Activated T-helper 9 cell treated with anti-CD3 and anti-CD28 coated beads, Interleukin-2, amount 50 U/mL, for 16 hours (primary cell): ENCODE data around the gene PUDP.

Experiments used
- DNase-seq: peaks from one replicate; pipeline ENCODE4 v3.0.0-alpha.2; 2020; ENCODE audit warnings: low read depth

PUDP gene

DNA sequence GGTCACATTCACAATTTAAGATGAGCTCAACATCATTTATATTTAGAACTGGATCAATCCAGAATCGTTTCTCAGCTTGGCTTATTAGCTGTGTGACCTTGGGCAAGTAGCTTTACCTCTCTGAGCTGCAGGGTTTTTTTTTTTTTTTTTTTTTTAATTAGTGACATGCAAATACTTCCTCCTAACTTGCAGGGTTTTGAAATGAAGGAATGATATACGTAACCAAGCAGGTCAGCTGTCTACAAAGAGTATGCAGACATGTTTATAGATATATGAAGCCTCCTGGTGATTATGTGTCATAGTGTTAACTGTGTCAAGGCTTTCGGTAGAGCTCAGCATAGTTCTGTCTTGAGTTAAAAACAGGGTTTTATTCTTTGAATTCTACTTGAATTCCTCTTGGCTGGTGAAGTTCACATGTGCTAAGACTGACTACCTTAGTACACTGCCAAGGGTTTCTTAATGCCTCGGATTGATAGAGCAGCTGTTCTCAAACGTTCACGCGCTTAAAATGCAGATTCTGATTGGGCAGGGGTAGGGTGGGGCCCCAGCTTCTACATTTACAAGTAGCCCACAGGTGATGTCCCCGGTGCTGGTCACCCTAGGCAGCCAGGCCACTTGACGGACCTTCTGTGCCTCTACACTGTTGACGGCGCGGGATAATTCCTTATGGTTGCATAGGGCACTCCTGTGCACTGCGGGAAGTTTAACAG is 1.1 kb downstream of the PUDP start:
- DNase-seq = no peak

DNA sequence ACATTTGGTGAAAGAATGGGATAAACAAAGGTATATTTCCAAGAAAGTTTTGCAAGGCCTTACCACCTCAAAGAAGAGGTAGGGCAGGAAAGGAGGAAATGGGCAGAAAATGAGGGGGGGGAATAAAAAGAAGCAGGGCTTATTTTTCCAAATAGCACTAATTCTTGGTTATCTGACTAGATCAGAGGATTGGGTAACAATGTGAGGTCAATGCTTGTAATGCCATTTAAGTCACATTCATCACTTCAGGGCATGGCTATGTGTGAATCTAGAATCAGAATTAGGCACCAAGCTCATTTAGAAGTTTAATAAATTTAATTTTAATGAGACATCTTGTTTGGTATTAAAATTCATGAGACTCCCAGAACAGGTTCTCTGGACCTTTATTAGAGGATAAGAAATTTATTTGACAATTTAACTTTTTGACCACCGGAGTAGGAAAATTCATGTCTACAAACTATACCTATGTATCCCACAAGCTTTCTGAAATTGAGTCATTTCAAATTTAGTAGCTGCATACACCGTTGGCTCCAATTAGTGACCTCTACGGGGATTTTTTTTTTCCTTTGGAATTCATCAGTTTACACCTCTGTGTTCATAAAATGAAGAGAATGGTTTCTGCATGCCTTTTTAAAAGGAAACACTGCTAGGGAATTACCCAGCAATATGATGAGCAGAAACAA is 1.8 kb downstream of the PUDP start:
- DNase-seq = no peak

DNA sequence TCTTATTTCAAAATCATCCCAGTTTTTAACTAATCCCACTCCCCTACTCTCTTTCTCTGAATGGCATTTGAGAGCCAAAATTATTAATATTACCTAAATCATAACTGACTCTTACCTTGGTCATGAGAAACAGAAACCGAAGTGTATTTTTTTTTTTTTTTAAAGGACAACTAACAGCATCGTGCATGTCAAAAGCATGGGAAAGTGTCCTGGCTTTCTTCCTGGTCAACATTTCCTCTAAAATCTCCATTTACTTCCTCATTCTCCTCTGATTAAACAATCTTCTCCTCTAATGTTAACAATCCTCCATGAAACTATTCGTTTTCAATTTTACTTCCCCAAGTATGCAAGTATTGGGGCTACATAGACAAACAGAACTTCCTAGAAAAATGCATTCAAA is 2.5 kb downstream of the PUDP start:
- no peak for DNase-seq

DNA sequence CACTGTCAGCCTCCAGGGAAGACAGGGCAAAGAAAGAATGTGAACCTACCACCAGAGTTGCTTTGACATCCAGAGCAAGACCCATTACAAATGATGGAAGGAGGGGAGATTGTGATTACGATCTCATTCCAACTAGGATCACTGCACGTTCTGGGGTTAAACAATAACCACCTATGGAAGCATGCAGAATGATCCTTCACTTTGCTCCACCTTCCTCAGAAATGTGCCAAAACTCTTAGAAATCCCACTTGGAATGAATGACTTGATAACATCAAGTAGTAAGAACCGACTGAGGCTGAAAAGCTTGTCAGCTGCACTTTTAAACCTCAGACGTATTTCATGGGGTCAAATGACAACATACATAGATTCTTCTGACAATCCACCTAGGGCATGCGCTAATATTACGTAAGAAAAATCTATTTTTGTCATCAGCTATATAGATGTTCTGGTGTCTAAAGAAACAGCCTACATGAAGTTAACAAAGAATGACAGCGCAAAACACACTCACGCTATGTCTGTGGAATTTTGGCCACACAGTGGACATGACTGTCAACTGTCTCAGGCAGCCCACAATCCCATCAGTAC is 3.9 kb downstream of the PUDP start:
- no peak for DNase-seq

DNA sequence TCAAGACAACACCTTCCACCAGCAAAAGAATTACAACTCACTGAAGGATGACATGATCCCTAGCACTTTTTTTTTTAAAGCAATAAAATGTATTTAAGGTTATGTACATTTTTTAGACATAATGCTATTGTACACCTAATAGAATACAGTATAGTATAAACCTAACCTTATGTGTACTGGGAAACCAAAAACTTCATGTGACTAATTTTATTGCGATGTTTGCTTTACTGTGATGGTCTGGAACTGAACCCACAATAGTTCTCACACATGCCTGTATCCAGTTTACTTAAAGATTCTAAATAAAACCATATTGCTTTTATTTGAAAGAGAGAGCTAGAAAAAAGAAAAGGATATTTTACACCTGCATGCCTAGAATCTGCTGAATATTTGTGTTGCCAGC is 4.9 kb downstream of the PUDP start:
- no peak for DNase-seq

DNA sequence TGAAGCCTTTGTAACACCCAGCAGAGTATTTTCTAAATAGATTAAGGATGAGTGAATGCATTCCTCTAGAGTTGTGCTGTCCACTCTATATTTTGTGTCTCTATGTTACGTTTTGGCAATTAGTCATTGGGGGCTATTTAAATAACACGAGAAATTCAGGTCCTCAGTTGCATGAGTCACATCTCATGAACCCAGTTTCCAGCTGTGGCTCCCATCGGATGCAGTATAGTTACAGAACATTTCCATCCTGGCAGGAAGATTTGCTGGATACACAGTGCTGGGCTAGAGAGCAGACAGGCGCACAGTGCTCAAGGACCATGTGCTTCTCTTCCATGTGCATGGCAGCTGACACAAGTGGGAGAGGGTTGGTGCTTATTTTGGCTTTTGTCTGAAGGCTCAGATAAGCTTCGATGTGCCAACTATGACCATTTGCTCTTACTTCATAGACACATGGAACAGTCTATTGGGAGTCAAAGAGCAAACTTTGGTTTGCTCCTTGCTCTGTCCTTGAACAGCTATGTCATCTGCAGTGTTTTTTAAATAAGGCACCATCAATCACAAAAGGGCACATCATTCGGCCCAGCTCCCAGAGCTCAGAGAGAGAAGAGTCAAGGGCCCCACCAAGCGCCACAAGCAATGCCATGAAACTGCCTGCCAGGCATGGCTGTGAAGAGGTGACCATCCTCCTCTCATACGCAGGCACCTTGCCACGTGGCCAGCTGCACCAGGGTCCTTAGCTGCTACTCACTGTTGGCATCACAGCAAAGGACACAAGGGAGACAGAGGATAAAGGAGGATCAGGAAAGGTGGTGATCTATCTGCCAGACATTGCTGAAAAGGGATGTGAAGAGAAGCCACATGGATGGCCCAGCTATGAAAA is 8.5 kb downstream of the PUDP start:
- no peak for DNase-seq

DNA sequence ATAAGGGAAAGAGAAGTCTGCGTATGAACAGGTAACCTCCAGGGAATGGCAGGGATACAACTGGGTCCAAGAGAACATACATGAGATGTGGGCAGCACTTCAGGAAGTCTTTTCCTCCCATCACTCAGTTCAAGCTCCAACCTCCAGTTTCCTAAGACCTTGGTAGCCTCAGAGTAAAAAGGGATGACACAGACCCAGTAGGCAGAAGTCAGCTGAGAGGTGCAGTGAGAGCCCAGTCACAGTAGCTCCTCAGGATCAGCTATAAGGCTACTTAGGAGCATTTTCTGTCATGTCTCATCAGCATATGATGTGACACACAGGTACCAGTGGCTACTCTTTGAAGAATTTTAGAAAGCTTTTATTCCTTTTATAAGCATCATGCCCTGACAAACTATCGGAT is 13.0 kb downstream of the PUDP start:
- DNase-seq = no peak

DNA sequence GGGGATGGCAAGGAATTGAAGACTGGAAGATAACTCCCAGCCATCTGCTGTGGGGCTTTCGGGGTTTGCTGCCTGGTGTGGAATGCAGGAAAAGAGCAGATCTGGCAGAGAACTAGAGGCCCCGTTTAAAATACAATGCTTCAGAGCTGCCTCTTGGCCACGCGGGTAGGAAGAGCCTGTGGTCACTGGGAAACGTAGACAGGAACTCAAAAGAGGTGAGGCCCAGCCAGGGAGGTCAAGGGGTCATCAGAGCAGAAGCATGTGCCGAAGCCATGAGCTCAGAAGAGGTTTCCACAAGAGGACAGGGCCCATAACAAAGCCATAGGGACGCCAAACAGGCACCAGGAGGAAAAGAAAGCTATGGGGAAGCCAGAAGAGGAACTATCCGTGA is 14.9 kb downstream of the PUDP start:
- DNase-seq = no peak

DNA sequence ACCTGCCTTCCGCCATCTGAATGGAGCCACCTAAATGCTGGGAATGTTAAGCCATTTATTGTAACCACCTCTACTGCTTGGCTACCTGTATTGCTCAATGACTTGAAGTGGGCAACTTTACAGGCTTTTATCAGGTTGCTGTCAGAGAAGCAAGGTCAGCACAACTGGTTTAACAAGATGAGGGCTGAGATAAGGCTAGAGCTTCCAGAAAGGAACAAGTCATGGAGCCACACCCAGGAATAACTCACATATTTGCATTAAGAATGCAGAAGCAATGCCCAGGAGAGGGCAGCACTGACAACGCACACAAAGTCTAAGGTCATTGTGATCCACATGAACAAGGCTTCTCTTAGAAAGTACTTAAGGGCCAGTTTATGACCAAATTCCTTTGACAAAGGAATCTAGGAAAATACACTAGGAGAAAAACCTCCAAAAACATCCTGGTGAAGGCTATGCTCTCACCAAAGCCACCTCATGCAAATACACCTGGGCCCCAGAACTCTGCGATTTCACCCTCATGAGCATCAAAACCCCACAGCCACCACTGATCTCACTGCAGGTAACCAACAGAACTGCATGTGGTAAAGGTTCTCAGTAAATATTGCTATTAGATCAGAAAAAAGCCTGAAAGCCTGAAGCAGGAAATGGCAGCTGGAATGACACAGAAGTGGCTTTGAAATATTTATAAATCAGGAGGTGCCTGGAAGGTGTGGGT is 15.5 kb downstream of the PUDP start:
- DNase-seq = no peak

DNA sequence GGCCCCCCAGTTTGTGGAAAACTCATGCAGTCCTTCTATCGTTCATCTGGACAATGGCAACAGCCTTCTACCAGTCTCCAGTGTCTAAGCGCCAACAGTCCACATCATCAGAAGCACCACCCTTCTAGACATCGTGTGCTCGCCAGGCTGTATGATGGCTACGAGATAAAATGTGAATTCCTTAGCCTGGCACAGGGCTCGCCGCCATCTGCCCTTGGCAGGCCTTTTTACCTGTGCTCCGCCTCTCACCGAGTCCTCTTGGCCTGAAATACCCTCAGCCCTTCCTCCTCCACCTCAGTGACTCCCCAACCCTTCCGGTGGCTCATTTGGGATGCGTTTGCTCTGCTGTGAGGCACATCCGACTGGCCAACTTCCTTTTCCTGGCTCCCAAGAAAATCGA is 16.3 kb downstream of the PUDP start:
- no peak for DNase-seq

DNA sequence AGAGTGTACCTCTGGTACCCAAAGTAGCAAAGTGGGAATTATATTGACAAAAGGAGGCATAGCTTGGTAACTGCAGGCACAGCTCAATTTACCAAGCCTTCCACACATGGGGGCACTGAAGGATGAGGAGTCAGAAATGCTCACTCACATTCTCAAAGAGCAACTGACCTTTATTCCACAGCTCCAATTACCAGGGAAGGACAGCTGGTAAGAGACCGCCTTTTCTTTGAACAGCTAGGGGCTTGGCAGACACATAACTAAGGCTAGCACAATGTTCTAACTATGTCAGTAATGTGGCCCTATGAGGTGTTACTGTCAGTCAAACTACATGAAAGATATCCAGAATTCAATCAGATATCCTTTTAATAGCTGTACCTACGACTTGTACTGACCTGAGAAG is 20.9 kb downstream of the PUDP start:
- no peak for DNase-seq

DNA sequence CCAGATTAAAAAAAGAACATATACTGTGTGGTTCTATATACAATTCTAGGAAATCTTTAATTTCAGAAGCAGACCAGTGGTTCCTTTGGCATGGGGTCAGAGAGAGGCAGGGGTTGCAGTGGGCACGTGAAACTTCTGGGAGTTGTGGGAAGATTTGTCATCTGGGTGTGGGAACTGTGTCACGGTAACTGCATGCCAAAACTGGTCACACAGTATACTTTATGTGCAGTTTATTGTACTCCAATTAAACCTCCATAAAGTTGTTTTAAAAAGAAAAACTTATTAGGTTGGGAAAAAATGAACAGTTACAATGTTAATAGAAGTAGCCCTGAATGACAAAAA is 27.1 kb downstream of the PUDP start:
- no peak for DNase-seq

DNA sequence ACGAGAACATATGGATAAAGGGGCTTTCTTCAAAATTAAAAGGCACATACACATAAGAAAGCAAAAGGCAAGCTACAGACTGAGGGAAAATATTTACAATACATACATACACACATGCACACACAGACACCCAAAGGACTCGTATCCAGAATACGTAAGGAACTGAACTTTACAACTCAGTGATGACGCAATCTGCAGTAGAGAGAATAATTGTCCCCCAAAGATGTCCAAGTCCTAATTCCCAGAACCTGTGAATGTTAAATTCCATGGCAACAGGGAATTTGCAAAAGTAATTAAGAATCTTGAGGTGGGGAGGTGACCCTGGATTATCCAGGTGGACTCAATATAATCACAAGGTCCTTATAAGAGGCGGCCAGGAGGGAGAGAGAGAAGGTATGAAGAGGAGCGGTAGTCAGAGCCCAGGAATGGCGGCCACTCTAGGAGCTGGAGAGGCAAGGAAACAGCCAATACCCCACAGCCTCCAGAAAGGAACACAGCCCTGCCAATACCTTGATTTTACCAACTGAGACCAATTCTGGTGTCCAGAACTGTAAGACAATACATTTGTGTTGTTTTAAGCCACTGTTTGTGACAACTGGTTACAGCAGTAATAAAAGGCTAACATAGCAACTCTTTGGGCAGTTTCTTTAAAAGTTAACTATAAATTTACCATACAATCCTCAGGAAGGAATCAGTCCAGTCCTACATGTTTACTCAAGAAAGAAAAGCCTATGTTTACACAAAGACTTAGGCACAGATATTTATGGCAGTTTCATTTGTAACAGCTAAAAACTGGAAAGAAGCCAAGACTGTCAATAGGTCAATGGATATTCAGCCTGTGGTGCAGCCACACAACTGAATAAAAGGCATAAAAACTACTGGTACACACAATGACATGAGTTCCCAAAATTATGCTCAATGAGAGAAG is 27.7 kb downstream of the PUDP start:
- DNase-seq = no peak

DNA sequence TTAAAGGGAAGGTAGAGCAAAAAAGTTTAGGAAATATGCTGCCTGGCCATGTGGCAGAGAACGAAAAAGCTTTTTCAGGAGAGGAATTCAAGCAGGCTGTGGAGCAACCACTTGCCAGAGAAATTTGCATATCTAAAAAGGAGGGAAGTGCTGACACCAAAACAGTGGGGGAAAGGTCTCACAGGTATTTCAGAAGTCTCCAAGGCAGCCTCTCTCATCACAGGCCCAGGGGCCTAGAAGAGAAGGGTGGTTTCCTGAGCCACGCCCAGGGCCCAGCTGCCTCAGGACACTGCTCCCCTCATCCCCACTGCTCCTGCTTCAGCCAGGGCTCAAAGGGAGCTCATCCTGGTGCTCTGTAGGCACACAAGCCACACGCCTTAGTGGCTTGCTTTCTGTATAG is 30.4 kb downstream of the PUDP start:
- no peak for DNase-seq

DNA sequence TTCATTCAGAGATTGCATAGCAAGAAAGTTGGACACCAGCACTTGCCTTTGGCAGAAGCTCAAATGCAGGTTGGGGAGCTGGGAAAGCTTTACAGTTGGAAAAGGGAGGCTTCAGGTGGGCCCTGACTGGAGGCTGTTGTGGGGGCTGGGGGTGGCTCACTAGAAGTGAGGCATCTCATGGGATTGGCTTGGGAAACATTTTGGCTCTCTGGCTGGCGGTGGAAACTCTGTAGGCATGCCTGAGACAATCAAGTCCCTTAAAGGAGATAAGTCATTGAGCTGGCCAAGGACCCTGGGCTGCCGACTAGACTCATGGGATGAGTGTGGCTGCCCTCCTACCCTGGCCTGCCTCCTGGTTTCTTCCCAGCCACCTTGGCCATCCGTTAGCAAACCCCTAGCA is 31.9 kb downstream of the PUDP start:
- DNase-seq = no peak

DNA sequence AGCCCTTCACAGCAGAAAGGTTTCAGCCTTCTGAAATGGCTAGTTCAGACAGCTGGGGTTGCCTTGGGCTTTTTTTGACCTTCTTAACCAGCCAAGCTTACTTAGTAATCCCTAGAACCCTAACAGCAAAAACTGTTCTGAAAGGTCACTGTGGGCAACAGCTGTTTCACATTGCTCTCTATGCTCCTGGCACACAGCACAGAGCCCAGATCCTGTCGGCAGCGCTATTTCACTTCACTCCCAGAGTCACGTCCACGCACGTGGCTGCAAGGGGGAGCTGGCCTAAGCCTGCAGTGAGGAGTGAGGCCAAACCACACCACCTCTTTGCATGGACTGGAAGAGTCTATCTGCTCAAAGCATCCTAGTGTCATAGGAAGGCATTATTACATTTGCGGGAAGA is 32.4 kb downstream of the PUDP start:
- DNase-seq = no peak

DNA sequence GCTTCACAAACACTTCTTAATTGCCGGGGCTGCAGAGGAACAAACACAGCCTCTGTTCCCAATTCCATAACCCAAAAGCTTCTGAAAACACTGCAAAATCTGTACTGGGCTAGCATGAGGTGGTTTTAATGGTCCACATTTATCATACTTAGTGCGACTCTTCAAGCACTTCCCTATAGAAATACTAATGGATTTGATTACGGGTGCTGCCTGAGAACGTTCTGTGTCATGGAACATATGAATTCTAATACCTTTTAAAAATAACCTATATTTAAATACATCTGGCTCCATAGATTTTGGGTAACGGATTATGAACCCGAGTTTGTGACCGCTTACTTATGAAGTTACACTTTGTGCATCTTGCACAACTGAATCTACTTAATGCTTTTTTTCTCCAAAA is 35.9 kb downstream of the PUDP start:
- DNase-seq = no peak

DNA sequence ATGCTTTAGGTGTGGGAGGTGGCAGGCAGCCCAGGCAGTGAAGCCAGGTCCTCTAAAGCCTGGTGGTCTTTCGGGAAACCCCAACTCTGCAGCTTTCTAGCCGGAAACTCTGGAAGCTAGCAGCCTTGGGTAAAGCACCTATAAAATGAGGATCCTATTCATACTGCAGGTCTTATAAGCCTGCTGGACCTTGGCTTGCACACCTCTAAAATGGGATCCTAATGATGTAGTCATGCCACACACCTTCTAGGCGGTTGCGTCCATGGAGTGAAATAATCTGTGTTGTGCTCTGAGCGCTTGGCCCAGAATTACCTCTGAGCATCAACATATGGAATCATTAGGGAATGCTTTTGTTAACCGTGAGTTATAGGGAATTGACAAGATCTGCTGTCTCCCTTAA is 36.4 kb downstream of the PUDP start:
- DNase-seq = no peak

DNA sequence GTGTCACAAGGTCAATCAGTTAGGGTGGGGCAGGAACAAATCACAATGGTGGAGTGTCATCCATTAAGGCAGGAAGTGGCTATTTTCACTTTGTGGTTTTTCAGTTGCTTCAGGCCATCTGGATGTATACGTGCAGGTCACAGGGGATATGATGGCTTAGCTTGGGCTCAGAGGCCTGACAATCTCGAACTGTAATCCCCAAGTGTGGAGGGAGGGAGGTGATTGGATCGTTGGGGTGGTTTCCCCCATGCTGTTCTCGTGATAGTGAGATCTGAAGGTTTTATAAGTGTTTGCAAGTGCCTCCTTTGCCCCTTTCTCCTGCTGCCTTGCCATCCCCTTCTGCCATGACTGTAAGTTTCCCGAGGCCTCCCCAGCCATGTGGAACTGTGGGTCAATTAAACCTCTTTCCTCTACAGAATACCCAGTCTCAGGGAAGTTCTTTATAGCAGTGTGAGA is 37.1 kb downstream of the PUDP start:
- no peak for DNase-seq

DNA sequence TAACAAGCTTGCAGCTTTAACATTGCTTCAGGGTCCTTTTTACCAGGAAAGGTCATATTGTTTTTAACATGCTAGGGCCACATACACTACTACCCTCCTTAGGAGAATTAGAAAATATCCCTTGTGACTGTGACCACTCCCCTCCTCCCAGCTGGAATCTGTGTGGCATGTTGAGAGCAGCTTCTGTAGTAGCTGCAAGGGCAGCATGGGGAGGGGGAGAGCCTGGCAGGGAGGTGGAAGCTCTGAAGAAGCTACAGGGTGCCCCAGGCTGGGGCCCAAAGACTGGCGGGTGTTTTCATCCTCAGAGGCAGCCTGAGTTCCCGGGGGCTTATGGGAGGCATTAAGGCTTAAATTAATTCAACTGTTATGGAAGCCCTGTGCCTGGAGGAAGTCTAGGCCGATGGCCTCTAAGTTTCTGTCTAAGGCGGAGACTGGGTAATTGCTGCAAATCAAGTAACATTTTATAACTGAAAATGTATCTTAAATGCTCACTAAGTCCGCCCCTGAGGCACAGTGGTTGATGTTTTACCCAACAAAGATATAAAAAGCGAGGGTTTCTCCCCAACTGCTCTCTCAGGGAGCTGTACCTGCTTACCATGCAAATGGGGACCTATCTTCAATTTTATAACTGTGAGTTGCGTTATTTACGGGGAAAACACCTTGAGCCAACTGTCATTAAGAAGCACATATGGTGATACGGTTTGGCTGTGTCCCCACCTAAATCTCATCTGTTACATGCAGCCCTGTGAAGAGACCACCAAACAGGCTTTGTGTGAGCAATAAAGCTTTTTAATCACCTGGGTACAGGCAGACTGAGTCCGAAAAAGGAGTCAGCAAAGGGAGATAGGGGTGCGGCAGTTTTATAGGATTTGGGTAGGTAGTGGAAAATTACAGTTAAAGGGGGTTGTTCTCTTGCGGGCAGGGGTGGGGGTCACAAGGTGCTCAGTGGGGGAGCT is 37.8 kb downstream of the PUDP start:
- no peak for DNase-seq
